AG10803 (cell line): ENCODE data around the gene EBP.

ENCODE experiments used
- DNase-seq: peaks from one replicate; pipeline ENCODE4 v3.0.0; 2010; ENCODE audit warnings: low read depth
- H3K4me3 ChIP-seq: 2 replicates; pipeline ENCODE4 v1.5.1; 2011; ENCODE audit warnings: mild to moderate bottlenecking, low read length, control low read depth
- TF ChIP-seq, protein P1 (sequence below): conservative IDR thresholded peaks from 2 replicates; pipeline ENCODE4 v1.5.1; 2011; ENCODE audit warnings: mild to moderate bottlenecking, low read length, control low read depth, inconsistent platforms

Gene EBP

DNA sequence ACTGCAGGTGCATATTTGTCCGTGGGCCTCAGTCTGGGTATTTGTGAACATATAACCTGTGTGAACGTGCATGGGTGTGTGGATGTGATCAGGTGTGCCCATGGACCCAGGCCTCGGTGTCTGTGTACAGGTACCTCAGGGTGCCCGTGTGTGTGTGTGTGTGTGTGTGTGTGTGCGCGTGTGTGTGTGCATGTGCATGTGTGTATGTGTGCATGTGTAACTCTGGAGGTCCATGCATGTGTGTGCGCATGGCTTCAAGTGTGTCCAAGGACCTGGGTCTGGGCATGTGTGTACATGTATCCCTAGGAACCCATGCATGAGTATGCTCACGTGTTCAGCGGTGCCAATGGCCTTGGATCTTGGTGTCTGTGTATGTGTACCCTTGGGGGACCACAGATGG, 29.8 kb upstream of the EBP start:
- no peak overlapping the region for H3K4me3 ChIP-seq
- DNase-seq: no peak
- TF ChIP-seq, protein P1, sequence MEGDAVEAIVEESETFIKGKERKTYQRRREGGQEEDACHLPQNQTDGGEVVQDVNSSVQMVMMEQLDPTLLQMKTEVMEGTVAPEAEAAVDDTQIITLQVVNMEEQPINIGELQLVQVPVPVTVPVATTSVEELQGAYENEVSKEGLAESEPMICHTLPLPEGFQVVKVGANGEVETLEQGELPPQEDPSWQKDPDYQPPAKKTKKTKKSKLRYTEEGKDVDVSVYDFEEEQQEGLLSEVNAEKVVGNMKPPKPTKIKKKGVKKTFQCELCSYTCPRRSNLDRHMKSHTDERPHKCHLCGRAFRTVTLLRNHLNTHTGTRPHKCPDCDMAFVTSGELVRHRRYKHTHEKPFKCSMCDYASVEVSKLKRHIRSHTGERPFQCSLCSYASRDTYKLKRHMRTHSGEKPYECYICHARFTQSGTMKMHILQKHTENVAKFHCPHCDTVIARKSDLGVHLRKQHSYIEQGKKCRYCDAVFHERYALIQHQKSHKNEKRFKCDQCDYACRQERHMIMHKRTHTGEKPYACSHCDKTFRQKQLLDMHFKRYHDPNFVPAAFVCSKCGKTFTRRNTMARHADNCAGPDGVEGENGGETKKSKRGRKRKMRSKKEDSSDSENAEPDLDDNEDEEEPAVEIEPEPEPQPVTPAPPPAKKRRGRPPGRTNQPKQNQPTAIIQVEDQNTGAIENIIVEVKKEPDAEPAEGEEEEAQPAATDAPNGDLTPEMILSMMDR: no peak

DNA sequence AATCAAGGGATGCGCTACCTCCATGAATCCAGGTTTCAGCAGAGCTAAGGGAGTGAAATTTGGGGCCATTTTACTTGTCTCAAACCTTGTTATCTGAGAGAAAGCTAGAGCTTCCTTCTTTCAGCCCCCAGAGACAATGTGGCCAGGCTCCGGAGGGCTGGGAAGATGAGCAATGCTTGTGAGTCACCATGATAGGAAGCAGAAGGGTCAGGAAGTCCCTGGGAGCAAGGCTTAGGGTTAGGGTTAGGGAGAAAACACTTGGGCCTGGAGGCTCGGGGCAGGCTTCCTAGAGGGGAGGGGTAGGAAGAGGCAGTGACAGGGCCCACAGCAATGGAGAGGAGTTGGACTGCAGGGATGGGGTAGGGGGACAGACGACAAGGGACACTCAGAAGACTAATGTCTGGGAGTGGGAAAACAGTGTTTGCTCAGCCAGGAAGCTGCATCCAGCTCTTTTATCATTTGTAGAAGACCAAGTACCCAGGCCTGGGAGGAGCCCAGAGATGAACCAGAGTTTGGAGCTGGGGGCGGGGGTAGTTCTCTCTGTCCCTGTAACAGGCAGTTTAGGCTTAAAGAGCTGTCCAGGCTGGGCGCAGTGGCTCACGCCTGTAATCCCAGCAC, 29.2 kb upstream of the EBP start:
- no peak overlapping the region for H3K4me3 ChIP-seq
- TF ChIP-seq, protein P1: no peak
- DNase-seq: peak; percentile 46

DNA sequence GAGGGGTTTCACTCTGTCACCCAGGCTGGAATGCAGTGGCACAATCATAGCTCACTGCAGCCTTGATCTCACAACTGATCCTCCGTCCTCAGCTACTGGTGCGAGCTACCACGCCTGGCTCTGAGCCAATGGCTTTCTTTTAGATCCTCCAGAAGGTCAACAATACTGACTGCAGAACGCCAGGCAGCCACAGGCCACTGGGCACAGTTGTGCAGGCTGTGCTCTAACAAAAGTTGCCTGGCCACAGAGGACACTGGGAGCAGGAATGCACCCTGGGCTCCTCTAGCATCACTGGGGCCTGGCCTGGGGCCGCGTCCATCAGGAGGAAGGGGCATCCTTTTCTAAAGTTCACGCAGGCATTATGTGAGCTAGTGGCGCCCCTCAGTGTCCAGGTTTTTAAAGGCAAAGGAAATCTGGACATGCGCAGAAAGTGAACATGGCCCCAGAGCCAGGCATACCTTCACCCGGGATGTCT, 27.7 kb upstream of the EBP start:
- no peak for DNase-seq
- H3K4me3 ChIP-seq: no peak overlapping the region
- TF ChIP-seq, protein P1: peak; percentile 35

DNA sequence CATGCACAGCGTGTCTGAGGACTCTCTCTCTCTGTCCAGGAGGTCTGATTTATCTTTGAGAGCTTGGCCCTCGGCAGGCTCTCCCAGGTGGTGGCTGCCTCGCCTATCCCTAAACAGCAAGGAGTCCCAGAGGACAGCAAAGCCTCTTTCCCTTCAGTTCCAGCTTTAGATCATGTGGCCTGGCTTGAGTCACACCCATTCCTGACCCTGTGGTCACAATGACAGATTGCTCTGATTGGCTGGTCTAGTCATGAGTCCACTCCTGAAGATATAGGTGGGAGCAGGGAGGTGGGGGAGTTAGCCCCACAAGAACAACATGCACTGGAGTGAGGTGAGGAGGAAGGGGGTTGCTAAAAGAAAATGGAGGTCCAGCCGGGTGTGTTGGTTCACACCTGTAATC, 24.9 kb upstream of the EBP start:
- no peak overlapping the region for H3K4me3 ChIP-seq
- no peak for DNase-seq
- TF ChIP-seq, protein P1: no peak

DNA sequence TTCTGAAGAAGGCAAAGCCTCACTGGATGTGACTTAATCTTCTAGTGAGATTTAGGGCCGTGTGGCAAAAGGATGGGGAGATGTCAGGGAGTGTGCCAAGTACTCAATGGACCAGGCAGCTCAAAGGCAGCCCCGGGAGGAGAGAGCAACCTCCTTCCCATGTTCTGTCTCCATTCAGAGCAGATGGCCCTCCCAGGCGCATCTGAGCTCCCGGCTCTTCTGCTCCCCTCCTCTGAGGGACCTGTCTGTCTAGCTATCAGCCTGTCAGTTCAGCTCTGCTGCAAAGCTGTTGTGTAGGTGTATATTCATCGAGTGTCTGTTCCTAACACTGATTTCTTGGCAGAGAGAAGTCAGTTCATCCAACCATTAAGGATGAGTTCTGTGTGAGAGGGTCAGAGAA, 23.7 kb upstream of the EBP start:
- DNase-seq: no peak
- H3K4me3 ChIP-seq: no peak overlapping the region
- TF ChIP-seq, protein P1: no peak

DNA sequence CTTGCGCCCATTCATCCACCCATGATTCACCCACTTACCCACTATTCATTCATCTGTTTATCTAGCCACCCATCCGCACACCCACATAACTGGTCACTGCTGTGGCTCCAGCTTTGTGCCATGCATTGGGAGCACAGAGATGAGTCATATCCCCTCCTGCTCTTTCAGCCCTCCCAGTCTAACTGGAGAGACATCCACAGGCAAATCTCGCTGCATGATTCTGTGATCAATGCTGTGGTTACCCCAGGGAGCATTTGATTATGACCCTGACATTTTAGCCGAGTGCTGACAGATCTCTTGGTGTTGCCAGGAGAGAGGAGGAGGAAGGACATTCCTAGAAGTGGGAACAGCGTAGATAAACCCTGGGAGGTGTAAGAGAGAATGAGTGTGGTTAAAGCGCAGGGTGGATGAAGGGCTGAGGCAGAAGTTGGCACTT, 23.2 kb upstream of the EBP start:
- peak; percentile 64 for DNase-seq
- H3K4me3 ChIP-seq: no peak overlapping the region
- TF ChIP-seq, protein P1: no peak

DNA sequence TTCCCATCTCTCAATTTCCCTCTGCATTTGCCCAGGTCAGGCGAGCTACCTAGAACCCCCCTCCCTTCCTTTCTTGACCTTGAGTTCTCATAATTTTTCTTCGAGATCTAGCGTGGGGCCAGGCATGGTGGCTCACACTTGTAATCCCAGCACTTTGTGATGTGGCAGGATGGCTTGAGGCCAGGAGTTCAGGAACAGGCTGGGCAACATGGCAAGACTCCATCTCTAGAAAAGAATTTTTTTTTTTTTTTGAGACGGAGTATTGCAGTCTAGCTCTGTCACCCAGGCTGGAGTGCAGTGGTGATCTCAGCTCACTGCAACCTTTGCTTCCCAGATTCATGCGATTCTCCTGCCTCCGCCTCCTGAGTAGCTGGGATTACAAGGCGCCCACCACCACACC, 17.3 kb upstream of the EBP start:
- H3K4me3 ChIP-seq: no peak overlapping the region
- TF ChIP-seq, protein P1: no peak
- no peak for DNase-seq
